H1 (cell line): ENCODE data around the gene MYO1A. TPM values are rescaled to one million over a fixed set of nuclear protein-coding genes. Genes with fewer than 3 reads are reported as not detected.

ENCODE experiments used
- CTCF ChIA-PET: fragments of 300-600 bp; sonication (Branson Sonifier 250); formaldehyde crosslinking; loops from one replicate; lab custom pipeline; 2021; ENCODE audit not compliant: partially characterized antibody; lab: Charles Lee
- POLR2A ChIA-PET: fragments of 300-600 bp; sonication (Branson Sonifier 250); formaldehyde crosslinking; loops from one replicate; lab custom pipeline; 2021; ENCODE audit warnings: inconsistent platforms; ENCODE audit not compliant: partially characterized antibody; lab: Charles Lee
- DNase-seq, 2 experiments: peaks; one replicate each; pipeline versions ENCODE4 v3.0.0 to v3.0.0-alpha.2; 2010 to 2022; ENCODE audit warnings: low spot score in 2 of 2, low read depth in 1 of 2, mixed read lengths in 1 of 2
- FAIRE-seq: peaks from 2 replicates; lab custom pipeline; 2011; peaks lifted over from hg19 to GRCh38; lab: Jason Lieb, UNC
- H2AFZ ChIP-seq: 2 replicates; pipeline ENCODE4 v1.8.1; 2012; ENCODE audit warnings: low read length, inconsistent platforms
- H2AK5ac ChIP-seq: 2 replicates; pipeline ENCODE4 v1.6.1; 2013; ENCODE audit warnings: low read depth, low read length
- H2BK120ac ChIP-seq: replicated peaks from 2 replicates; pipeline ENCODE3; 2013; ENCODE audit warnings: low read depth, low read length, inconsistent platforms
- H2BK12ac ChIP-seq: 2 replicates; pipeline ENCODE4 v1.6.1; 2013; ENCODE audit warnings: low read depth, low read length
- H2BK15ac ChIP-seq: 2 replicates; pipeline ENCODE4 v1.6.1; 2013; ENCODE audit warnings: low read length
- H2BK20ac ChIP-seq: 2 replicates; pipeline ENCODE4 v1.6.1; 2013; ENCODE audit warnings: low read length
- H2BK5ac ChIP-seq: 2 replicates; pipeline ENCODE4 v1.6.1; 2013; ENCODE audit warnings: low read depth, low read length
- H3K14ac ChIP-seq: 2 replicates; pipeline ENCODE4 v1.6.1; 2013; ENCODE audit warnings: inconsistent platforms; ENCODE audit not compliant: insufficient read length
- H3K18ac ChIP-seq: 2 replicates; pipeline ENCODE4 v1.6.1; 2013; ENCODE audit warnings: low read length; ENCODE audit errors: extremely low read depth
- H3K23ac ChIP-seq: 2 replicates; pipeline ENCODE4 v1.6.1; 2013; ENCODE audit warnings: inconsistent platforms; ENCODE audit not compliant: insufficient read length
- H3K23me2 ChIP-seq: 2 replicates; pipeline ENCODE4 v1.6.1; 2013; ENCODE audit warnings: low read depth, low read length
- H3K27ac ChIP-seq: 2 replicates; pipeline ENCODE4 v1.6.1; 2011; ENCODE audit warnings: low read depth, low read length, inconsistent platforms
- H3K27me3 ChIP-seq, 4 experiments: replicated peaks in 1 of 4; 1 replicate in 1 of 4; 2 replicates in 3 of 4; pipeline versions ENCODE4 v1.6.1 to v1.8.1; 2011 to 2013; ENCODE audit warnings: low read length in 3 of 4, mild to moderate bottlenecking in 3 of 4, inconsistent platforms in 2 of 4, mixed read lengths in 2 of 4, moderate library complexity in 1 of 4; ENCODE audit not compliant: control insufficient read depth in 3 of 4, insufficient read depth in 3 of 4; ENCODE audit errors: extremely low read depth in 1 of 4
- H3K36me3 ChIP-seq, 4 experiments: 2 replicates each; pipeline versions ENCODE4 v1.6.1 to v1.8.1; 2011 to 2013; ENCODE audit warnings: mild to moderate bottlenecking in 4 of 4, low read length in 3 of 4, moderate library complexity in 2 of 4, control low read depth in 1 of 4, inconsistent platforms in 1 of 4; ENCODE audit not compliant: insufficient read depth in 4 of 4, control insufficient read depth in 2 of 4
- H3K4ac ChIP-seq: replicated peaks from 2 replicates; pipeline ENCODE3; 2013; ENCODE audit warnings: low read length, low read depth, mixed read lengths, inconsistent platforms; ENCODE audit not compliant: insufficient read length
- H3K4me1 ChIP-seq, 4 experiments: replicated peaks in 1 of 4; 1 replicate in 1 of 4; 2 replicates in 3 of 4; pipeline versions ENCODE4 v1.6.1 to v1.8.1; 2011 to 2013; ENCODE audit warnings: low read length in 3 of 4, inconsistent platforms in 2 of 4, mixed read lengths in 1 of 4; ENCODE audit not compliant: insufficient read depth in 4 of 4, control insufficient read depth in 3 of 4
- H3K4me2 ChIP-seq, 2 experiments: 2 replicates each; pipeline versions ENCODE4 v1.6.1 to v1.8.1; 2011 to 2013; ENCODE audit warnings: low read depth in 2 of 2, low read length in 2 of 2, control low read depth in 1 of 2, inconsistent platforms in 1 of 2, mild to moderate bottlenecking in 1 of 2; ENCODE audit not compliant: insufficient read depth in 1 of 2
- H3K4me3 ChIP-seq, 4 experiments: fragments of 200-600, 300-600 bp in 1 of 4; sonication (generic), shearing (Covaris generic), sonication (Bioruptor Twin) in 1 of 4; 2 replicates each; pipeline versions ENCODE4 v1.5.1 to v1.8.1; 2011 to 2016; ENCODE audit warnings: low read length in 4 of 4, low read depth in 3 of 4, control low read depth in 2 of 4, inconsistent platforms in 2 of 4, mild to moderate bottlenecking in 2 of 4, mixed read lengths in 1 of 4, moderate library complexity in 1 of 4; ENCODE audit not compliant: insufficient read depth in 2 of 4; ENCODE audit errors: extremely low read depth in 1 of 4
- H3K56ac ChIP-seq: replicated peaks from 2 replicates; pipeline ENCODE3; 2013; ENCODE audit warnings: low read depth, mild to moderate bottlenecking, mixed read lengths, low read length, inconsistent platforms; ENCODE audit not compliant: insufficient read length
- H3K79me1 ChIP-seq: 2 replicates; pipeline ENCODE4 v1.6.1; 2013; ENCODE audit warnings: low read depth, low read length, control low read depth
- H3K79me2 ChIP-seq, 2 experiments: 2 replicates each; pipeline versions ENCODE4 v1.6.1 to v1.8.1; 2012 to 2013; ENCODE audit warnings: low read length in 2 of 2, mild to moderate bottlenecking in 2 of 2, inconsistent platforms in 1 of 2; ENCODE audit not compliant: insufficient read depth in 2 of 2, control insufficient read depth in 1 of 2
- H3K9ac ChIP-seq, 4 experiments: replicated peaks in 1 of 4; 1 replicate in 1 of 4; 2 replicates in 3 of 4; pipeline versions ENCODE4 v1.6.1 to v1.8.1; 2011 to 2013; ENCODE audit warnings: low read depth in 3 of 4, low read length in 3 of 4, control low read depth in 2 of 4, mild to moderate bottlenecking in 2 of 4, moderate library complexity in 2 of 4, inconsistent platforms in 1 of 4; ENCODE audit errors: extremely low read depth in 1 of 4
- H3K9me3 ChIP-seq, 2 experiments: 2 replicates each; pipeline versions ENCODE4 v1.6.1 to v1.8.1; 2012 to 2013; ENCODE audit warnings: mild to moderate bottlenecking in 2 of 2, moderate library complexity in 2 of 2, control low read depth in 1 of 2, inconsistent platforms in 1 of 2, low read depth in 1 of 2, low read length in 1 of 2, mixed read lengths in 1 of 2; ENCODE audit not compliant: insufficient read depth in 2 of 2
- H4K20me1 ChIP-seq, 2 experiments: replicated peaks in 1 of 2; 2 replicates each; pipeline versions ENCODE3 to v1.8.1; 2011 to 2013; ENCODE audit warnings: inconsistent platforms in 2 of 2, low read length in 2 of 2, mild to moderate bottlenecking in 1 of 2; ENCODE audit not compliant: insufficient read depth in 2 of 2, control insufficient read depth in 1 of 2
- H4K5ac ChIP-seq: 2 replicates; pipeline ENCODE4 v1.6.1; 2013; ENCODE audit warnings: low read length, low read depth, mixed read lengths, inconsistent platforms; ENCODE audit not compliant: insufficient read length
- H4K8ac ChIP-seq: 2 replicates; pipeline ENCODE4 v1.8.0; 2013; ENCODE audit warnings: mild to moderate bottlenecking, moderate library complexity, low read length, inconsistent platforms; ENCODE audit not compliant: insufficient read depth; ENCODE audit errors: extremely low read depth
- H4K91ac ChIP-seq: replicated peaks from 2 replicates; pipeline ENCODE3; 2013; ENCODE audit warnings: low read length, mixed read lengths, inconsistent platforms; ENCODE audit not compliant: insufficient read length
- ATF3 ChIP-seq: IDR thresholded peaks from 2 replicates; pipeline ENCODE4 v1.6.1; 2011; ENCODE audit warnings: low read depth, mild to moderate bottlenecking, low read length; ENCODE audit not compliant: insufficient read depth
- BCL11A ChIP-seq, 2 experiments: IDR thresholded peaks; one replicate each; pipeline ENCODE4 v1.6.1; 2011; ENCODE audit warnings: low read depth in 2 of 2, low read length in 2 of 2, mild to moderate bottlenecking in 2 of 2
- CBX8 ChIP-seq: fragments of 300-800, 300-1000 bp; sonication (generic); IDR thresholded peaks from 2 replicates; pipeline ENCODE4 v1.7.1; 2016; ENCODE audit warnings: low read depth, low read length, borderline replicate concordance
- CHD2 ChIP-seq: IDR thresholded peaks from 2 replicates; pipeline ENCODE4 v1.6.1; 2012; ENCODE audit warnings: low read length, improper control_type of control experiment
- CREB1 ChIP-seq: IDR thresholded peaks from 2 replicates; pipeline ENCODE4 v1.6.1; 2012; ENCODE audit warnings: inconsistent platforms
- CTBP2 ChIP-seq: IDR thresholded peaks from 2 replicates; pipeline ENCODE4 v1.7.0; 2011; ENCODE audit warnings: borderline replicate concordance, mild to moderate bottlenecking, moderate library complexity, mixed read lengths, low read length; ENCODE audit not compliant: insufficient read depth, insufficient read length
- POLR2A ChIP-seq, 2 experiments: IDR thresholded peaks; 1 replicate in 1 of 2; 2 replicates in 1 of 2; pipeline ENCODE4 v1.6.1; 2011; ENCODE audit warnings: low read depth in 2 of 2, low read length in 2 of 2, mild to moderate bottlenecking in 2 of 2; ENCODE audit errors: control extremely low read depth in 1 of 2
- SP2 ChIP-seq: IDR thresholded peaks from 2 replicates; pipeline ENCODE4 v1.6.1; 2012; ENCODE audit warnings: mild to moderate bottlenecking, low read length, inconsistent platforms
- TEAD4 ChIP-seq: IDR thresholded peaks from 2 replicates; pipeline ENCODE4 v1.6.1; 2012; ENCODE audit warnings: low read depth, low read length, inconsistent platforms, mixed read lengths
- whole genome bisulfite sequencing, 2 experiments: shearing (Covaris generic) in 1 of 2; methylation state at CpG; one replicate each; pipeline versions ENCODE4 v1.1.6 to v1.1.7; 2013 to 2015; ENCODE audit warnings: low lambda C conversion rate in 2 of 2, mixed read lengths in 2 of 2, inconsistent platforms in 1 of 2, low coverage in 1 of 2, missing lambda C conversion rate in 1 of 2; ENCODE audit not compliant: insufficient replicate concordance in 2 of 2, insufficient coverage in 1 of 2, insufficient read length in 1 of 2; ENCODE audit errors: extremely low coverage in 1 of 2, missing lambda C conversion rate in 1 of 2; 5-methylcytosine and 5-hydroxymethylcytosine counted together
- polyA plus RNA-seq, 7 experiments: library from polyadenylated mRNA; depleted of rRNA in 3 of 7; stranded (reverse) in 5 of 7; unstranded in 2 of 7; fragments of >200 nt in 5 of 7; fragments of 200-250 nt in 2 of 7; gene quantifications; 1 replicate in 5 of 7; 2 replicates in 1 of 7; 4 replicates in 1 of 7; pipeline versions ENCODE4 v1.2.1 to v1.2.3, GENCODE V29; 2011 to 2013; ENCODE audit warnings: missing spikeins in 2 of 7, mixed read lengths in 2 of 7
- total RNA-seq: library from RNA; stranded (reverse); fragmentation: NEBNext Ultra II Directional; extraction: Animal tissue kit (Norgen Biotek cat#: 25700); gene quantifications from 2 replicates; pipeline ENCODE4 v1.2.1, GENCODE V29; 2021

Gene MYO1A
- total and polyA plus RNA-seq, 2 of the 8 experiments (the other 6 are each of a cell fraction or from before 2014, with no cell fraction given) = 0.54 to 0.77 TPM

- Histone ChIP-seq H3K4me3 (no peak overlapping the region), H3K4me2 (no peak overlapping the region), H3K27ac (no peak overlapping the region), H3K4me1 (no peaks in the 10 kb centered on the region), H4K91ac (no peak overlapping the region), H2BK12ac (no peak overlapping the region), H3K14ac (no peak overlapping the region), H2BK120ac (no peak overlapping the region), H3K23me2 (no peaks in the 10 kb centered on the region), H3K23ac (no peak overlapping the region), H4K8ac (no peak overlapping the region)
- WGBS, 2 experiments = 89% methylated on average over 2 of the region's 2 CpGs; no CpG with 5 or more reads in 1 of the 2 experiments
- TF ChIP-seq TEAD4 (no peak), BCL11A (IDR thresholded peaks at IDR 0.05; ENCODE audit: low read depth in 2 of 2, low read length in 2 of 2) (no peak), CTBP2 (no peak), CHD2 (no peak), CBX8 (no peak), CREB1 (no peak), ATF3 (no peak), POLR2A (IDR thresholded peaks at IDR 0.05; ENCODE audit: control extremely low read depth in 1 of 2, low read depth in 2 of 2, low read length in 2 of 2) (no peak), SP2 (no peak)
- TF ChIP-seq, all 59 proteins: peak for 0
- ChIA-PET POLR2A (interaction anchor here (1.0 to 1.8 kb wide), 2 partner anchors 10 to 12 kb away, joined by 3 to 10 read pairs; no protein-coding TSS in a partner anchor), CTCF (interaction anchor here (0.6 to 4.8 kb wide), 18 partner anchors 9 to 133 kb away, joined by 3 to 25 read pairs (median 3); partner anchors contain the start of genes MYO1A, STAT6 and TAC3)
- Histone ChIP-seq H3K9ac (no peak overlapping the region), H3K4ac (no peak overlapping the region), H3K27me3 (no peaks in the 10 kb centered on the region; a peak in 1 of 7 replicates), H2BK15ac (no peak overlapping the region), H3K9me3 (no peaks in the 10 kb centered on the region), H2AK5ac (no peak overlapping the region), H3K36me3 (no peaks in the 10 kb centered on the region), H3K79me2 (no peaks in the 10 kb centered on the region), H3K79me1 (no peaks in the 10 kb centered on the region), H4K5ac (no peak overlapping the region), H2AFZ (no peak overlapping the region), H4K20me1 (no peaks in the 10 kb centered on the region), H3K18ac (no peak overlapping the region), H2BK20ac (no peak overlapping the region), H3K56ac (no peak overlapping the region), H2BK5ac (no peak overlapping the region)
- FAIRE-seq (no peak), DNase-seq (no peak)
Observed at GRCh38 chr12:57040750-57041149, 9.2 kb downstream of the MYO1A start.
